Panc1 (cell line): ENCODE results near the gene GMCL2. TPM values are rescaled to one million over a fixed set of nuclear protein-coding genes. Genes with fewer than 3 reads are reported as not detected.

Experiments
- ATAC-seq: fragments of 200-7000 bp; cut with Tn5 transposase; 2 replicates; pipeline ENCODE4 v1.9.1; 2020; ENCODE audit warnings: mild to moderate bottlenecking, moderate library complexity
- BruUV-seq: library from RNA; stranded (reverse); fragments of 400-500 nt; replicated peaks from 2 replicates; lab custom pipeline; 2021; lab: Mats Ljungman, UMichigan
- CTCF ChIA-PET: fragments of 300-600 bp; sonication (Branson Sonifier 250); formaldehyde crosslinking; loops from one replicate; lab custom pipeline; 2022; ENCODE audit warnings: antibody characterized with exemption; lab: Charles Lee
- POLR2A ChIA-PET: fragments of 300-600 bp; sonication (Branson Sonifier 250); formaldehyde crosslinking; loops from one replicate; lab custom pipeline; 2022; ENCODE audit warnings: antibody characterized with exemption; lab: Charles Lee
- DNase-seq: peaks from one replicate; pipeline ENCODE4 v3.0.0-alpha.2; 2010; ENCODE audit warnings: low read depth, low spot score
- H3K27ac ChIP-seq: 2 replicates; pipeline ENCODE4 v1.5.1; 2011; ENCODE audit warnings: mild to moderate bottlenecking, low read length, inconsistent platforms
- H3K27me3 ChIP-seq: fragments of 200-500 bp; sonication (Bioruptor generic); 2 replicates; pipeline ENCODE4 v1.6.0; 2014; ENCODE audit warnings: low read length, inconsistent platforms; ENCODE audit not compliant: control insufficient read depth, insufficient read depth
- H3K36me3 ChIP-seq: fragments of 200-500 bp; sonication (Bioruptor generic); 2 replicates; pipeline ENCODE4 v1.5.1; 2014; ENCODE audit warnings: inconsistent platforms, mild to moderate bottlenecking, low read length, moderate library complexity; ENCODE audit not compliant: control insufficient read depth, insufficient read depth
- H3K4me1 ChIP-seq: 2 replicates; pipeline ENCODE4 v1.5.1; 2011; ENCODE audit warnings: inconsistent platforms, mild to moderate bottlenecking, low read length, moderate library complexity; ENCODE audit not compliant: control insufficient read depth, insufficient read depth
- H3K4me3 ChIP-seq, 2 experiments: 2 replicates each; pipeline ENCODE4 v1.5.1; 2011 to 2012; ENCODE audit warnings: low read depth in 2 of 2, low read length in 2 of 2, mild to moderate bottlenecking in 2 of 2, inconsistent platforms in 1 of 2, moderate library complexity in 1 of 2
- H3K9me3 ChIP-seq: fragments of 200-500 bp; sonication (Bioruptor generic); 2 replicates; pipeline ENCODE4 v1.5.1; 2014; ENCODE audit warnings: low read depth, mild to moderate bottlenecking, inconsistent platforms, low read length, moderate library complexity; ENCODE audit not compliant: control insufficient read depth, insufficient read depth
- CTCF ChIP-seq: fragments of 450-650 bp; IDR thresholded peaks from 2 replicates; pipeline ENCODE4 v1.5.1; 2017; ENCODE audit warnings: mild to moderate bottlenecking
- POLR2AphosphoS5 ChIP-seq: IDR thresholded peaks from 2 replicates; pipeline ENCODE4 v1.6.1; 2012; ENCODE audit warnings: mild to moderate bottlenecking, low read depth, low read length, moderate library complexity
- REST ChIP-seq, 2 experiments: IDR thresholded peaks; 2 replicates each; pipeline ENCODE4 v1.6.1; 2011 to 2012; ENCODE audit warnings: low read depth in 2 of 2, control low read depth in 1 of 2, low read length in 1 of 2, mild to moderate bottlenecking in 1 of 2, moderate library complexity in 1 of 2; ENCODE audit not compliant: insufficient read depth in 1 of 2
- SIN3A ChIP-seq: IDR thresholded peaks from 2 replicates; pipeline ENCODE4 v1.6.1; 2012; ENCODE audit warnings: low read depth, mild to moderate bottlenecking, low read length, moderate library complexity, borderline replicate concordance; ENCODE audit not compliant: insufficient read depth
- TCF7L2 ChIP-seq: IDR thresholded peaks from 2 replicates; pipeline ENCODE4 v1.6.1; 2011; ENCODE audit warnings: mild to moderate bottlenecking, low read depth, low read length, inconsistent platforms
- in situ Hi-C: cut with HindIII; loops from 2 replicates; pipeline ENCODE4 v1.10.0; 2016; ENCODE audit warnings: low sequenced_read_pairs, low pct_unique_long_range_greater_than_20kb
- intact Hi-C: fragments of 100-400 bp; cut with micrococcal nuclease; formaldehyde crosslinking; loops from one replicate; pipeline ENCODE4 v1.10.0; 2022; ENCODE audit not compliant: unreplicated experiment
- total RNA-seq: library from RNA; stranded (reverse); gene quantifications from one replicate; pipeline ENCODE4 v1.2.1, GENCODE V29; 2021; ENCODE audit not compliant: unreplicated experiment

GMCL2 gene
- total RNA-seq, 1 experiment from 2014 or later = not detected

GRCh38 chr5:178221282-178221681, 34.1 kb upstream of the GMCL2 start:
- in situ Hi-C loops = no loop called here
- ATAC-seq = no peak
- CTCF ChIA-PET = no interaction called here
- Histone ChIP-seq H3K36me3 (no peaks in the 10 kb centered on the region), H3K4me3 (no peak overlapping the region), H3K27ac (no peak overlapping the region), H3K4me1 (no peaks in the 10 kb centered on the region), H3K27me3 (no peaks in the 10 kb centered on the region), H3K9me3 (no peaks in the 10 kb centered on the region)
- no peak for DNase-seq
- POLR2A ChIA-PET = interaction anchor here (0.6 kb wide), 1 partner anchor 39 kb away, joined by 10 read pairs; no protein-coding TSS in a partner anchor
- TSS peak; percentile 12 for BruUV-seq
- intact Hi-C loops = no loop called here
- TF ChIP-seq CTCF = no peak
- no peak for TF ChIP-seq TCF7L2
- TF ChIP-seq REST (IDR thresholded peaks at IDR 0.05; ENCODE audit: insufficient read depth in 1 of 2, low read depth in 2 of 2, low read length in 1 of 2) = no peak
- no peak for TF ChIP-seq SIN3A
- TF ChIP-seq POLR2AphosphoS5 = no peak

GRCh38 chr5:178218827-178219226, 31.7 kb upstream of the GMCL2 start:
- intact Hi-C loops = no loop called here
- Histone ChIP-seq H3K27me3 (no peaks in the 10 kb centered on the region), H3K36me3 (no peaks in the 10 kb centered on the region), H3K4me1 (no peaks in the 10 kb centered on the region), H3K27ac (no peak overlapping the region), H3K9me3 (no peaks in the 10 kb centered on the region), H3K4me3 (no peak overlapping the region)
- ChIA-PET POLR2A (no interaction called here), CTCF (interaction anchor here (0.6 kb wide), 1 partner anchor 34 kb away, joined by 4 read pairs; no protein-coding TSS in a partner anchor)
- ATAC-seq = no peak
- no TSS peak for BruUV-seq
- in situ Hi-C loops = no loop called here
- DNase-seq = no peak
- no peak for TF ChIP-seq REST (IDR thresholded peaks at IDR 0.05; ENCODE audit: insufficient read depth in 1 of 2, low read depth in 2 of 2, low read length in 1 of 2)
- TF ChIP-seq SIN3A = no peak
- TF ChIP-seq TCF7L2 = no peak
- no peak for TF ChIP-seq POLR2AphosphoS5
- no peak for TF ChIP-seq CTCF
